PFSK-1 (cell line): ENCODE measurements around the gene RAB26.

Source experiments
- FOXP2 ChIP-seq: optimal IDR thresholded peaks from 2 replicates; pipeline ENCODE3; 2011; ENCODE audit warnings: borderline replicate concordance, control low read depth, inconsistent platforms; ENCODE audit not compliant: insufficient read depth; ENCODE audit errors: extremely low read length, extremely low read depth
- POLR2AphosphoS5 ChIP-seq: IDR thresholded peaks from 2 replicates; pipeline ENCODE4 v1.6.1; 2012; ENCODE audit warnings: low read depth, mild to moderate bottlenecking, control low read depth, low read length, moderate library complexity
- REST ChIP-seq, 2 experiments: IDR thresholded peaks; 2 replicates each; pipeline versions ENCODE4 v1.6.1 to v1.8.0; 2011 to 2012; ENCODE audit warnings: low read depth in 2 of 2, low read length in 2 of 2, control low read depth in 1 of 2, inconsistent platforms in 1 of 2, mild to moderate bottlenecking in 1 of 2, moderate library complexity in 1 of 2; ENCODE audit not compliant: insufficient read depth in 1 of 2
- SIN3A ChIP-seq: IDR thresholded peaks from 2 replicates; pipeline ENCODE4 v1.6.1; 2012; ENCODE audit warnings: mild to moderate bottlenecking, low read length, moderate library complexity, borderline replicate concordance; ENCODE audit not compliant: insufficient read depth
- TAF1 ChIP-seq: IDR thresholded peaks from 2 replicates; pipeline ENCODE4 v1.6.1; 2012; ENCODE audit warnings: low read length, control low read depth, borderline replicate concordance; ENCODE audit not compliant: insufficient read depth

RAB26 gene

GRCh38 chr16:2174396-2175131 lies 26.1 kb downstream of the RAB26 start:
- no peak for TF ChIP-seq POLR2AphosphoS5
- no peak for TF ChIP-seq TAF1
- no peak for TF ChIP-seq SIN3A
- no peak for TF ChIP-seq FOXP2
- no peak for TF ChIP-seq REST (IDR thresholded peaks at IDR 0.05; ENCODE audit: insufficient read depth in 1 of 2, low read depth in 2 of 2, low read length in 2 of 2)

GRCh38 chr16:2175454-2175853 lies 27.0 kb downstream of the RAB26 start:
- TF ChIP-seq SIN3A (no peak), FOXP2 (no peak), TAF1 (no peak), POLR2AphosphoS5 (no peak), REST (IDR thresholded peaks at IDR 0.05; ENCODE audit: insufficient read depth in 1 of 2, low read depth in 2 of 2, low read length in 2 of 2) (no peak)

GRCh38 chr16:2176047-2176446 lies 27.6 kb downstream of the RAB26 start:
- TF ChIP-seq POLR2AphosphoS5, result no peak
- TF ChIP-seq FOXP2, result no peak
- no peak for TF ChIP-seq REST (IDR thresholded peaks at IDR 0.05; ENCODE audit: insufficient read depth in 1 of 2, low read depth in 2 of 2, low read length in 2 of 2)
- TF ChIP-seq SIN3A, result no peak

GRCh38 chr16:2177101-2177500 lies 28.7 kb downstream of the RAB26 start:
- TF ChIP-seq TAF1, result no peak

GRCh38 chr16:2177561-2177960 lies 29.1 kb downstream of the RAB26 start:
- TF ChIP-seq SIN3A (no peak), FOXP2 (no peak), TAF1 (no peak), REST (IDR thresholded peaks at IDR 0.05; ENCODE audit: insufficient read depth in 1 of 2, low read depth in 2 of 2, low read length in 2 of 2) (no peak), POLR2AphosphoS5 (no peak)
